ENCODE measurements around the gene FJX1. TPM values are rescaled to one million over a fixed set of nuclear protein-coding genes. Genes with fewer than 3 reads are reported as not detected.

FJX1 gene
- polyA plus RNA-seq, 3 donors, result 0.05 TPM; not detected in 2

DNA sequence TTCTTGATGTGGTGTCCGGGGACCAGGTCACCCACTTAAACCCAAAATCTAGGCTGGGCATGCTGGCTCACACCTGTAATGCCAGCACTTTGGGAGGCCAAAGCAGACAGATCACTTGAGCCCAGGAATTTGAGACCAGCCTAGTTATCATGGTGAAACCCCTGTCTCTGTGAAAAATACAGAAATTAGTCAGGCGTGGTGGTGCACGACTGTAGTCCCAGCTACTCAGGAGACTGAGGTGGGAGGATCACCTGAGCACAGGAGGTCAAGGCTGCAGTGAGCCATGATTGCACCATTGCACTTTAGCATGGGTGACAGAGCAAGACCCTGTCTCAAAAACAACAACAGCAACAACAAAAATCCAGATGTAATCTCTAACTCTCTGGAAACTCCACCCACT lies 30.3 kb upstream of the FJX1 start:
- peaks cover 17 to 21% of the 10 kb centered on the region in 2 donors for H3K27me3 ChIP-seq (ENCODE audit: control insufficient read depth in 2 of 2, insufficient read depth in 2 of 2, low read length in 2 of 2)
- no peaks in the 10 kb centered on the region for H3K4me1 ChIP-seq (ENCODE audit: control insufficient read depth in 1 of 2, insufficient read depth in 2 of 2, low read length in 2 of 2)
- no peak for DNase-seq
- H3K9me3 ChIP-seq (replicated peaks in 1 of 2; ENCODE audit: control insufficient read depth in 1 of 2, insufficient read depth in 1 of 2, low read length in 2 of 2), result no peaks in the 10 kb centered on the region
- no peaks in the 10 kb centered on the region for H4K20me1 ChIP-seq (ENCODE audit: insufficient read depth, low read length)
- Mint-ChIP-seq H3K27me3 (ENCODE audit: low read depth in 3 of 3) (peaks cover 9 to 28% (median 27%) of the 10 kb centered on the region in 3 donors), H3K36me3 (no peaks in the 10 kb centered on the region), H3K27ac (no peak overlapping the region), H3K4me3 (no peak overlapping the region), H3K4me1 (peaks cover 4% of the 10 kb centered on the region), H3K9me3 (peaks cover 0 to 5% (median 0%) of the 10 kb centered on the region in 7 donors)
- H3K36me3 ChIP-seq (replicated peaks in 1 of 2; ENCODE audit: control insufficient read depth in 1 of 2, insufficient read depth in 2 of 2, low read length in 2 of 2), result no peaks in the 10 kb centered on the region
- H3K4me3 ChIP-seq (replicated peaks in 1 of 3; ENCODE audit: low read depth in 2 of 3, low read length in 3 of 3), result no peak overlapping the region
- H3K9ac ChIP-seq (ENCODE audit: insufficient read depth, low read length, poor library complexity, severe bottlenecking), result no peak overlapping the region
- no peak overlapping the region for H3K4me2 ChIP-seq (replicated peaks; ENCODE audit: extremely low read depth, low read length, poor library complexity, severe bottlenecking)
- no peak overlapping the region for H2AFZ ChIP-seq (ENCODE audit: insufficient read depth, low read depth, low read length, poor library complexity, severe bottlenecking)
- TF ChIP-seq, protein P1, sequence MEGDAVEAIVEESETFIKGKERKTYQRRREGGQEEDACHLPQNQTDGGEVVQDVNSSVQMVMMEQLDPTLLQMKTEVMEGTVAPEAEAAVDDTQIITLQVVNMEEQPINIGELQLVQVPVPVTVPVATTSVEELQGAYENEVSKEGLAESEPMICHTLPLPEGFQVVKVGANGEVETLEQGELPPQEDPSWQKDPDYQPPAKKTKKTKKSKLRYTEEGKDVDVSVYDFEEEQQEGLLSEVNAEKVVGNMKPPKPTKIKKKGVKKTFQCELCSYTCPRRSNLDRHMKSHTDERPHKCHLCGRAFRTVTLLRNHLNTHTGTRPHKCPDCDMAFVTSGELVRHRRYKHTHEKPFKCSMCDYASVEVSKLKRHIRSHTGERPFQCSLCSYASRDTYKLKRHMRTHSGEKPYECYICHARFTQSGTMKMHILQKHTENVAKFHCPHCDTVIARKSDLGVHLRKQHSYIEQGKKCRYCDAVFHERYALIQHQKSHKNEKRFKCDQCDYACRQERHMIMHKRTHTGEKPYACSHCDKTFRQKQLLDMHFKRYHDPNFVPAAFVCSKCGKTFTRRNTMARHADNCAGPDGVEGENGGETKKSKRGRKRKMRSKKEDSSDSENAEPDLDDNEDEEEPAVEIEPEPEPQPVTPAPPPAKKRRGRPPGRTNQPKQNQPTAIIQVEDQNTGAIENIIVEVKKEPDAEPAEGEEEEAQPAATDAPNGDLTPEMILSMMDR (IDR thresholded peaks at IDR 0.05), result no peak
- WGBS (ENCODE audit: insufficient coverage), result 100% methylated on average over 3 of the region's 3 CpGs
- H3K27ac ChIP-seq (ENCODE audit: low read depth in 1 of 2, low read length in 2 of 2), result no peak overlapping the region
- intact Hi-C loops (cut with micrococcal nuclease), result loop anchor here in 1 of 2 donors (10.0 kb wide), 1 partner anchor 63 kb away; the partner anchor contains the start of gene PAMR1
- no peaks in the 10 kb centered on the region for H3K79me2 ChIP-seq (ENCODE audit: insufficient read depth, low read length)

DNA sequence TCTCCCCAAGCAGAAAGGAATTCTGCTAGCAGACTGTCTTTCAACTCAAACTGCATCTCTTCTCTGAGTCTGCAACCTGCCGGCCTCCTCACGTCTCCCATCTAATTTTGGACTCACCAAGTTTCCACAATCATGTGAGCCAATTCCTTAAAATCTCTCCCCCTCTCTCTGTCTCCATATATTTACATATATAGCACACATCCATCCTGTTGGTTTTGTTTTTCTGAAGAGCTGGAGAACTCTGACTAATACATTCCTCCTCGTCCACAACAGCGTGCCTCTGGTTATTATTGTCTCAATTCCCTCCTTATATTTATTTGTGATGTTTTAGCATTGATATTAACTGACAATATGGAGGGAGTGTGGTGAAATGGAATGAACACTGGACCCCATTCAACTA lies 29.6 kb upstream of the FJX1 start:
- Histone ChIP-seq H3K4me3 (replicated peaks in 1 of 3; ENCODE audit: low read depth in 2 of 3, low read length in 3 of 3) (no peak overlapping the region), H3K79me2 (ENCODE audit: insufficient read depth, low read length) (no peaks in the 10 kb centered on the region), H3K27ac (ENCODE audit: low read depth in 1 of 2, low read length in 2 of 2) (no peak overlapping the region), H3K9ac (ENCODE audit: insufficient read depth, low read length, poor library complexity, severe bottlenecking) (no peak overlapping the region), H3K4me2 (replicated peaks; ENCODE audit: extremely low read depth, low read length, poor library complexity, severe bottlenecking) (no peak overlapping the region), H3K27me3 (ENCODE audit: control insufficient read depth in 2 of 2, insufficient read depth in 2 of 2, low read length in 2 of 2) (peaks cover 17 to 21% of the 10 kb centered on the region in 2 donors), H2AFZ (ENCODE audit: insufficient read depth, low read depth, low read length, poor library complexity, severe bottlenecking) (no peak overlapping the region), H4K20me1 (ENCODE audit: insufficient read depth, low read length) (no peaks in the 10 kb centered on the region), H3K36me3 (replicated peaks in 1 of 2; ENCODE audit: control insufficient read depth in 1 of 2, insufficient read depth in 2 of 2, low read length in 2 of 2) (no peaks in the 10 kb centered on the region), H3K4me1 (ENCODE audit: control insufficient read depth in 1 of 2, insufficient read depth in 2 of 2, low read length in 2 of 2) (no peaks in the 10 kb centered on the region), H3K9me3 (replicated peaks in 1 of 2; ENCODE audit: control insufficient read depth in 1 of 2, insufficient read depth in 1 of 2, low read length in 2 of 2) (no peaks in the 10 kb centered on the region)
- H3K36me3 Mint-ChIP-seq, result no peaks in the 10 kb centered on the region
- H3K27me3 Mint-ChIP-seq (ENCODE audit: low read depth in 3 of 3), result peaks cover 9 to 26% (median 24%) of the 10 kb centered on the region in 3 donors
- no peak overlapping the region for H3K4me3 Mint-ChIP-seq
- WGBS (ENCODE audit: insufficient coverage), result 94% methylated on average over 2 of the region's 4 CpGs
- intact Hi-C loops (cut with micrococcal nuclease), result loop anchor here in 1 of 2 donors (10.0 kb wide), 1 partner anchor 64 kb away; the partner anchor contains the start of gene PAMR1
- no peak for DNase-seq
- peaks cover 4% of the 10 kb centered on the region for H3K4me1 Mint-ChIP-seq
- H3K27ac Mint-ChIP-seq, result no peak overlapping the region
- TF ChIP-seq, protein P1 (IDR thresholded peaks at IDR 0.05), result no peak
- H3K9me3 Mint-ChIP-seq, result peaks cover 0 to 5% (median 0%) of the 10 kb centered on the region in 7 donors

All from CD14-positive monocyte (primary cell).